DOHH2 (cell line): ENCODE data around the gene PCGF3.
"Not testable (repeated sequence)": the region's sequence is repeated elsewhere in the genome, so short reads cannot be mapped to it uniquely, and the experiment has no call there.

Experiments used
- H3F3A ChIP-seq: fragments of 200-600 bp; sonication (generic), shearing (Covaris generic); 2 replicates; pipeline ENCODE4 v1.6.0; 2016; ENCODE audit warnings: antibody characterized with exemption, mild to moderate bottlenecking; ENCODE audit not compliant: control insufficient read depth, insufficient read depth
- H3K27ac ChIP-seq: fragments of 200-600 bp; sonication (generic); 2 replicates; pipeline ENCODE4 v1.5.1; 2014; ENCODE audit warnings: low read depth, mild to moderate bottlenecking, low read length, moderate library complexity
- H3K27me3 ChIP-seq: fragments of 200-600 bp; sonication (generic); 2 replicates; pipeline ENCODE4 v1.6.1; 2014; ENCODE audit warnings: mild to moderate bottlenecking, low read length, mixed read lengths; ENCODE audit not compliant: control insufficient read depth
- H3K36me3 ChIP-seq: fragments of 200-600 bp; sonication (generic); 2 replicates; pipeline ENCODE4 v1.6.1; 2014; ENCODE audit warnings: mild to moderate bottlenecking, low read length, moderate library complexity, mixed read lengths; ENCODE audit not compliant: control insufficient read depth
- H3K4me1 ChIP-seq: fragments of 200-600 bp; sonication (generic); 2 replicates; pipeline ENCODE4 v1.6.1; 2014; ENCODE audit warnings: mild to moderate bottlenecking, low read length, mixed read lengths; ENCODE audit not compliant: control insufficient read depth
- H3K4me2 ChIP-seq: fragments of 200-600 bp; sonication (generic); 2 replicates; pipeline ENCODE4 v1.6.0; 2014; ENCODE audit warnings: mild to moderate bottlenecking, low read length, moderate library complexity
- H3K4me3 ChIP-seq: fragments of 200-600 bp; sonication (generic); 2 replicates; pipeline ENCODE4 v1.5.1; 2014; ENCODE audit warnings: mild to moderate bottlenecking, low read length, mixed read lengths
- H3K79me2 ChIP-seq: fragments of 200-600 bp; sonication (generic); 2 replicates; pipeline ENCODE4 v1.6.1; 2014; ENCODE audit warnings: mild to moderate bottlenecking, low read length, mixed read lengths; ENCODE audit not compliant: control insufficient read depth
- H3K9me2 ChIP-seq: fragments of 200-600 bp; sonication (generic); replicated peaks from 2 replicates; pipeline ENCODE4 v1.6.1; 2014; ENCODE audit warnings: mild to moderate bottlenecking, low read length, mixed read lengths; ENCODE audit not compliant: control insufficient read depth
- H3K9me3 ChIP-seq: fragments of 200-600 bp; sonication (generic); 2 replicates; pipeline ENCODE4 v1.6.1; 2014; ENCODE audit warnings: antibody characterized with exemption, low read length, mixed read lengths; ENCODE audit not compliant: control insufficient read depth, insufficient read depth
- H4K20me1 ChIP-seq: fragments of 200-600 bp; sonication (generic); 2 replicates; pipeline ENCODE4 v1.6.0; 2014; ENCODE audit warnings: low read depth, mild to moderate bottlenecking, antibody characterized with exemption, low read length, moderate library complexity; ENCODE audit not compliant: control insufficient read depth, insufficient read depth
- CTCF ChIP-seq: fragments of 200-600 bp; sonication (generic); IDR thresholded peaks from one replicate; pipeline ENCODE4 v1.5.1; 2014; ENCODE audit warnings: antibody characterized with exemption, mild to moderate bottlenecking, low read depth, low read length; ENCODE audit not compliant: poor library complexity, severe bottlenecking
- EZH2phosphoT487 ChIP-seq: fragments of 200-600 bp; sonication (generic); IDR thresholded peaks from 2 replicates; pipeline ENCODE4 v1.6.1; 2017; ENCODE audit warnings: borderline replicate concordance, mild to moderate bottlenecking, antibody characterized with exemption, low read length, moderate library complexity, mixed read lengths

Gene PCGF3

GRCh38 chr4:727576-727975 lies 21.9 kb downstream of the PCGF3 start:
- Histone ChIP-seq H3K27me3 (no peaks in the 10 kb centered on the region), H3K36me3 (peaks cover 30% of the 10 kb centered on the region), H4K20me1 (peaks cover 5% of the 10 kb centered on the region; the same call in 1 of the 2 replicates), H3K9me2 (no peaks in the 10 kb centered on the region), H3K4me1 (no peaks in the 10 kb centered on the region), H3K27ac (no peak overlapping the region), H3K4me2 (no peak overlapping the region), H3K79me2 (peaks cover 62% of the 10 kb centered on the region), H3F3A (no peaks in the 10 kb centered on the region), H3K4me3 (no peak overlapping the region), H3K9me3 (no peaks in the 10 kb centered on the region; the same call in 1 of the 2 replicates)
- TF ChIP-seq EZH2phosphoT487 (no peak), CTCF (no peak)

- H3K4me2 ChIP-seq = no peak overlapping the region
- no peak for TF ChIP-seq EZH2phosphoT487
- TF ChIP-seq CTCF = no peak
- H3K27ac ChIP-seq = no peak overlapping the region
- no peaks in the 10 kb centered on the region; the same call in 1 of the 2 replicates for H3K9me3 ChIP-seq
- H3K79me2 ChIP-seq = peaks cover 46% of the 10 kb centered on the region
- no peaks in the 10 kb centered on the region for H3K27me3 ChIP-seq
- peaks cover 5% of the 10 kb centered on the region; the same call in 1 of the 2 replicates for H4K20me1 ChIP-seq
- no peak overlapping the region for H3K4me3 ChIP-seq
- no peaks in the 10 kb centered on the region for H3F3A ChIP-seq
- H3K36me3 ChIP-seq = peaks cover 43% of the 10 kb centered on the region
- no peaks in the 10 kb centered on the region for H3K4me1 ChIP-seq
- no peaks in the 10 kb centered on the region for H3K9me2 ChIP-seq
These were observed 24.0 kb downstream of the PCGF3 start for GRCh38 chr4:729336-730315.

GRCh38 chr4:730511-730910 lies 24.9 kb downstream of the PCGF3 start:
- Histone ChIP-seq H3K9me3 (no peaks in the 10 kb centered on the region; the same call in 1 of the 2 replicates), H3K27ac (no peak overlapping the region), H3K4me2 (no peak overlapping the region), H3K9me2 (no peaks in the 10 kb centered on the region), H3K36me3 (peaks cover 52% of the 10 kb centered on the region), H3K4me3 (no peak overlapping the region), H3K27me3 (no peaks in the 10 kb centered on the region), H3K79me2 (peaks cover 38% of the 10 kb centered on the region), H4K20me1 (peaks cover 5% of the 10 kb centered on the region; the same call in 1 of the 2 replicates), H3K4me1 (no peaks in the 10 kb centered on the region), H3F3A (no peaks in the 10 kb centered on the region)
- TF ChIP-seq EZH2phosphoT487 (no peak), CTCF (no peak)

- H3K9me3 ChIP-seq, H3K4me2 ChIP-seq, H3K27ac ChIP-seq, H3K4me1 ChIP-seq, H3F3A ChIP-seq, H3K27me3 ChIP-seq, H4K20me1 ChIP-seq, H3K9me2 ChIP-seq, H3K4me3 ChIP-seq: not testable (repeated sequence)
- H3K36me3 ChIP-seq = peaks cover 54% of the 10 kb centered on the region
- H3K79me2 ChIP-seq = peaks cover 30% of the 10 kb centered on the region
These were observed 25.6 kb downstream of the PCGF3 start for GRCh38 chr4:730946-731904.

- not testable (repeated sequence) for H3K27me3 ChIP-seq, H4K20me1 ChIP-seq, H3K9me2 ChIP-seq, H3K4me3 ChIP-seq, H3F3A ChIP-seq, H3K27ac ChIP-seq, H3K4me1 ChIP-seq, H3K4me2 ChIP-seq, H3K9me3 ChIP-seq
- peaks cover 54% of the 10 kb centered on the region for H3K36me3 ChIP-seq
- H3K79me2 ChIP-seq = peaks cover 23% of the 10 kb centered on the region
These were observed 26.3 kb downstream of the PCGF3 start for GRCh38 chr4:731954-732353.
